ENCODE measurements around the gene CLIP1.

DNA sequence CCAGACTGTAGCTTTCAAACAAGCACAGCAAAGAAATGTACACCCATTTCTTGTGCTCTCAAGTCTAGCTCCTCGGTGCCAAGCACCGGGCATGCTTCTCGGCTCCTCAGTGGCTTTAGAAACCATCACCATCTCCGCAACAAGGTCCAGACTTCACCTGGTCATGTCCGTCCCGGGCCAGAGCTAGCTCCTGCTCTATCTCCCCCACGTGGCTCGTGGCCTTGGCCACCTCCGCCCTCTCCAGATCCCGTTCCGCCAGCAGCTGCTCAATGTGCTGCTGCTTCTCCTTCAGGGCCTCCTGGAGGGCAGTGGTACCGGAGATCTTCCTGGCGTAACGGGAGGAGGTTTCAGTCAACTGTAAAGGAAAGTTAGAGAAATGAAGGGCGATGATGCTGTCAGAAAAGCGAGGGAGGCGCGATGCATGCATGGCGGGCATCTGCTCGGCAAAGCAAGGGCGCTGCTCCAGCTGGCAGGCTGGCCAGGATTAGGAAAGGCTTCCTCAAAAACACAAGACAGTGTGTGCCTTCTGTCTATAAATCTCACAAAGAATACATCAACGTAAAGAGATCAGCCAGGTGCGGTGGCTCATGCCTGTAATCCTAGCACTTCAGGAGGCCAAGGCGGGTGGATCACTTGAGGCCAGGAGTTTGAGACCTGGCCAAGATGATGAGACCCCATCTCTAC lies 67.4 kb downstream of the CLIP1 start:
- TF ChIP-seq EZH2phosphoT487 (IDR thresholded peaks at IDR 0.05) (no peak), EZH2 (IDR thresholded peaks at IDR 0.05) (no peak)
- TF ChIP-seq, protein P1, sequence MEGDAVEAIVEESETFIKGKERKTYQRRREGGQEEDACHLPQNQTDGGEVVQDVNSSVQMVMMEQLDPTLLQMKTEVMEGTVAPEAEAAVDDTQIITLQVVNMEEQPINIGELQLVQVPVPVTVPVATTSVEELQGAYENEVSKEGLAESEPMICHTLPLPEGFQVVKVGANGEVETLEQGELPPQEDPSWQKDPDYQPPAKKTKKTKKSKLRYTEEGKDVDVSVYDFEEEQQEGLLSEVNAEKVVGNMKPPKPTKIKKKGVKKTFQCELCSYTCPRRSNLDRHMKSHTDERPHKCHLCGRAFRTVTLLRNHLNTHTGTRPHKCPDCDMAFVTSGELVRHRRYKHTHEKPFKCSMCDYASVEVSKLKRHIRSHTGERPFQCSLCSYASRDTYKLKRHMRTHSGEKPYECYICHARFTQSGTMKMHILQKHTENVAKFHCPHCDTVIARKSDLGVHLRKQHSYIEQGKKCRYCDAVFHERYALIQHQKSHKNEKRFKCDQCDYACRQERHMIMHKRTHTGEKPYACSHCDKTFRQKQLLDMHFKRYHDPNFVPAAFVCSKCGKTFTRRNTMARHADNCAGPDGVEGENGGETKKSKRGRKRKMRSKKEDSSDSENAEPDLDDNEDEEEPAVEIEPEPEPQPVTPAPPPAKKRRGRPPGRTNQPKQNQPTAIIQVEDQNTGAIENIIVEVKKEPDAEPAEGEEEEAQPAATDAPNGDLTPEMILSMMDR (IDR thresholded peaks at IDR 0.05), result no peak

Measured in neural progenitor cell (in vitro differentiated cells).